Brain microvascular endothelial cell (primary cell): Measurements from ENCODE around the gene CANT1.

Experiments used
- DNase-seq: peaks from one replicate; pipeline ENCODE4 v3.0.0-alpha.2; 2020
- H3K27ac ChIP-seq: fragments of 250-450 bp; sonication (Bioruptor Pico); 2 replicates; pipeline ENCODE4 v1.5.1; 2020; ENCODE audit warnings: mild to moderate bottlenecking, moderate library complexity
- H3K27me3 ChIP-seq: fragments of 250-450 bp; sonication (Bioruptor Pico); replicated peaks from 2 replicates; pipeline ENCODE4 v1.5.1; 2020; ENCODE audit warnings: mild to moderate bottlenecking
- H3K36me3 ChIP-seq: fragments of 250-450 bp; sonication (Bioruptor Pico); replicated peaks from 2 replicates; pipeline ENCODE4 v1.5.1; 2020; ENCODE audit warnings: mild to moderate bottlenecking
- H3K4me3 ChIP-seq: 2 replicates; pipeline ENCODE4 v1.5.1; 2011; ENCODE audit warnings: low read depth, mild to moderate bottlenecking, control low read depth, low read length, moderate library complexity
- in situ Hi-C: cut with HindIII; loops from 2 replicates; pipeline ENCODE4 v1.10.0; 2017; ENCODE audit warnings: low sequenced_read_pairs, low pct_ligation_motif_present
- TF ChIP-seq, protein P1 (sequence below): IDR thresholded peaks from 2 replicates; pipeline ENCODE4 v1.5.1; 2011; ENCODE audit warnings: low read depth, mild to moderate bottlenecking, moderate library complexity, low read length, control low read depth, inconsistent platforms; ENCODE audit errors: missing control alignments

The CANT1 gene

DNA sequence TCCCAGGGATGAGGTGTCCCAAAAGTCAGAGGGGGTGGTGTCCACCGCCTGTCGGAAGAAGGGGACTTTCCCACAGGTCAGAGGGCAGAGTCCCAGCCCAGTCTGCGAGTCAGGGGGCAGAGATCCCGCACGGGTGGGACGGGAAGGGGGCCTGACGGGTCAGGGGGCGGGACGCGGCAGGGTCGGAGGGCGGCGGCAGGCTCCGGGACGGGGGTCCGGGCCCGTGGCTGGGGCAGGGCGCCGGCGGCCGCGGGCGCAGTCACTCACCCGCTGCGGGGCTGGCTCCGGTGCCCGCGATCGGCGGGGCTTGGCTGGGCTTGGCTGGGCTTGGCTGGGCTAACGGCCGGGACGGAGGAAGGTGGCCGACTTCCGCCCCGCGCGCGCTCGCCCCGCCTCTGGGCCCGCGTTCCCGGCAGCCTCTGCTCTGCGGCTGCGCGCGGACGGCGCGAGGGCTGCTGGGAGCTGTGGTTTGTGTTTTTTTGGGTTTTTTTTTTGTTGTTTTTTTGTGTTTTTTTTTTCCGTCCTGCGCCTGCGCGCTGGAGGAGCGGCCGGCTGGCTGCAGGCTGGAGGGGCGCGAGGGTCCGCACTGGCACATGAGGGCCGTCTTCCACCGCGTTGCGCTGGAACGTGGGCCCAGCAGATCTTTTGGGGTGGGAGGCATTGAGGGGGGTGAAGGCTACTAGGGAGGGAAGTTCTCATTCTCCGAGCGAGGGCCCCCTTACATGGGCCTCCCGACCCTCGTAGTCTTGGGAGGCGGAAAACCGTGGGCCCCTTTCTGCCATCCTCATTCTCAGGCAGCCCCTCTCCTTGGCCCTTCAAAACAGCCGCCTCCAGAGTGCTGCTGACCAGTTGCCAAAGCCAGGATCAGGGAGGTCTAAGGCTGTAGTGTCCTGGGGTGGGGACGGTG lies at the start of gene CANT1:
Gene CANT1 (minus strand): TSS at position 368 of the 907 bp plus-strand sequence. CDS start 12,142 bp downstream, outside the sequence.
- peaks cover 4% of the 10 kb centered on the region for H3K36me3 ChIP-seq
- H3K27ac ChIP-seq: peak within 1 kb of the TSS; percentile 66
- H3K4me3 ChIP-seq: peak within 1 kb of the TSS; percentile 92
- in situ Hi-C loops: no loop called here
- no peaks in the 10 kb centered on the region for H3K27me3 ChIP-seq
- peak; percentile 41 for DNase-seq
- TF ChIP-seq, protein P1, sequence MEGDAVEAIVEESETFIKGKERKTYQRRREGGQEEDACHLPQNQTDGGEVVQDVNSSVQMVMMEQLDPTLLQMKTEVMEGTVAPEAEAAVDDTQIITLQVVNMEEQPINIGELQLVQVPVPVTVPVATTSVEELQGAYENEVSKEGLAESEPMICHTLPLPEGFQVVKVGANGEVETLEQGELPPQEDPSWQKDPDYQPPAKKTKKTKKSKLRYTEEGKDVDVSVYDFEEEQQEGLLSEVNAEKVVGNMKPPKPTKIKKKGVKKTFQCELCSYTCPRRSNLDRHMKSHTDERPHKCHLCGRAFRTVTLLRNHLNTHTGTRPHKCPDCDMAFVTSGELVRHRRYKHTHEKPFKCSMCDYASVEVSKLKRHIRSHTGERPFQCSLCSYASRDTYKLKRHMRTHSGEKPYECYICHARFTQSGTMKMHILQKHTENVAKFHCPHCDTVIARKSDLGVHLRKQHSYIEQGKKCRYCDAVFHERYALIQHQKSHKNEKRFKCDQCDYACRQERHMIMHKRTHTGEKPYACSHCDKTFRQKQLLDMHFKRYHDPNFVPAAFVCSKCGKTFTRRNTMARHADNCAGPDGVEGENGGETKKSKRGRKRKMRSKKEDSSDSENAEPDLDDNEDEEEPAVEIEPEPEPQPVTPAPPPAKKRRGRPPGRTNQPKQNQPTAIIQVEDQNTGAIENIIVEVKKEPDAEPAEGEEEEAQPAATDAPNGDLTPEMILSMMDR: no peak

DNA sequence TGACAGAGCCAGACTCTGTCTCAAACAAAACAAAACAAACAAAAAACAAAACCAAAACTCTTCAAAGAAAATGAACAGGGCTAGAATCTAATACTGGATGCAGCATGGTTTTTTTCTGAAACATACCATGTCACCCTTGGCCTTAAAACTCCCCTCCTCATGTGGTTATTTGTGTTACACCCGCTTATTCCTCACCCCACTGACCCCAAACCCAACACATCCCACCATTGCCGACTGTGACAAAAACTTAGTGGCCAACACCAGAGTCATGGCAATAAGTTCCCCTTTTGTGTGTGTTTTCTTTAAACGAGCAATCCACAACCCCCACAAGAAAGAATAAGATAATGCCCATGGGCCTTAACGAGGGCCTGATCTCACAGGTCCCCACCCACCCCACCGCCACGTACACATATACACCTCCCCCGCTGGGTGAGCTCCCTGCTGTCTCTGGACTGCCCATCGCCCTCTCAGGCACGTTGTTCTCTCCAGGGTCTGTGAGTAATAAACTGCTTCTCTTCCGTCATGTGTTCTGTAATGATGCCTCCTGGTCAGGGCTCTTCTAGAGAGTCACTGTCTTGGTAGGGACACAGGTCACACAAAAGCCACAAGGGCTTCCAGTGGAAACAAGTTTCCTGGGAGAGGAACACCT lies 48.3 kb upstream of the CANT1 start:
- Histone ChIP-seq H3K4me3 (no peak overlapping the region), H3K27ac (no peak overlapping the region), H3K27me3 (no peaks in the 10 kb centered on the region), H3K36me3 (no peaks in the 10 kb centered on the region)
- DNase-seq: no peak
- TF ChIP-seq, protein P1: no peak
- in situ Hi-C loops: no loop called here

DNA sequence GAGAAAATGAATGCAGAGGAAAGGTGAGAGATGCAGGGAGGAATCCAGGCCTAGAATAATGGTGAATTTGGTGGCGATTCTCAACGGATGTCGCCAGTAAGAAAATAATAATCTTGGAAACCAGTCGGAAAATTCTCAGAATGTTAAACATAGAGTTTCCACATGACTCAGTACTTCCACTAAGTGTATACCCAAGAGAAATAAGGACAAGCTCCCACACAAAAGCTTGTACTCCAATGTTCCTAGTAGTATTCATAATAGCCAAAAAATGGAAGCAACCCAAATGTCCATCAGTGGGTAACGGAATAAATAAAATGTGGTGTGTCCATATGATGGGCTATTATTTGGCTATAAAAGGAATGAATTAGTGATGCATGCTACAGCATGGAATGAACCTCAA lies 45.6 kb upstream of the CANT1 start:
- Histone ChIP-seq H3K36me3 (no peaks in the 10 kb centered on the region), H3K27me3 (no peaks in the 10 kb centered on the region), H3K27ac (no peak overlapping the region), H3K4me3 (no peak overlapping the region)
- in situ Hi-C loops: no loop called here
- DNase-seq: no peak
- TF ChIP-seq, protein P1: no peak

DNA sequence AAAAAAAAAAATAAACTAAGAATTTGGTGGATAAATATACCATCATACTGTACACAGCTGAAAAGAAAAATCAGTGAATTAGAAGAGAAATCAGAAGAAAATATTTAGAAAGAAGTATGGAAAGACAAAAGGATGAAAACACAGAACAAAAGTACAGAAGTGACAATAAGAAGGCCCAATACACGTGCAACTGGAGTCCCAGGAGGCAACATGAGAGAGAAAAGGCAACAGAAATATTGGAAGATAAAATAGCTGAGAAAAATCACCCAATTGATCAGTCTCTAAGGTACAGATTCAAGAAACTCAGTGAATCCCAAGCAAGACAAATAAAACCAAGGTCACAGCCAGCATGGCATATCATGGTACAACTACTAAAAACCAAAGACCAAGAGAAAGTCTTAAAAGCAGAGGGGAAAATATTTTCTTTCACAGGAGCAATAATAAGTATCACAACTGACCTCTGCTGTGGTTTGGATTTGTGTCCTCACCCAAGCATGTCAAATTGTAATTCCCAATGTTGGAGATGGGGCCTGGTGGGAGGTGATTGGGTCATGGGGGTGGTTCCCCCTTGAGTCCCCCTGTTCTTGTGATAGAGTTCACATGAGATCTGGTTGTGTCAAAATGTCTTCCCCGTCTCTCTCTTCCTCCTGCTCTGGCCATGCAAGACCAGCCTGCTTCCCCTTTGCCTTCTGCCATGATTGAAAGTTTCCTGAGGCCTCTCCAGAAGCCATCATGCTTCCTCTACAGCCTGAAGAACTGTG lies 44.8 kb upstream of the CANT1 start:
- TF ChIP-seq, protein P1: no peak
- DNase-seq: no peak
- Histone ChIP-seq H3K4me3 (no peak overlapping the region), H3K36me3 (no peaks in the 10 kb centered on the region), H3K27ac (no peak overlapping the region), H3K27me3 (no peaks in the 10 kb centered on the region)
- in situ Hi-C loops: no loop called here

DNA sequence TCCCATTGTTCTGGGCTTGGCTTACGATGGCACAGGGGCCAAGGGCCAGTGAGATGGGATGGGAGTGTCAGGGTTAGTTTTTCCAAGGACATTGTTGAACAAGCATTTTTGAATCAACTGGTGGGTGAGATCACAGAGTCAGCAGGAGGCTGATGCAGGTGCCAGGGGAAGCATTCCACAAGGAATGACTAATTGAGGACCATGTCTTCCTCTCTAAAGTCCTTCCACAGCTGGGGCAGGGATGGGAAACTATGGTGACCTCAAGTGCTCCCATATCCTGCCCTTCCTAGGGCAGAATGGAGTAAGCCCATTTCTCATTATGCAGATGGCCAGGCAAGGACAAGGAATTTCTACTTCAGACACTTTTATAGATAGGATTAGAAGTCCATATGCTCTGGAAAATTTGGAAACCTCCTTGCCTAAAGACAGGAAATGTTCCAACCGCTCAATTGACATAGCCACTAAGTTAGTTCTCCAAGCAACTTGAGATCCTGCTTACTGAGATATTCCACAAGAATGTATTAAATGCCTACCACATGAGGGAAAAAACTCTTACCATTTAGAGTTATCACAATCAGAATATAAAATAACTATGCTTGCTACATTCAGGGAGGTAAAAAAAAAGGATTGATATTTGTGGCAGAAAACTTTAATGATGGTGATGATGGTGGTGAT lies 43.8 kb upstream of the CANT1 start:
- in situ Hi-C loops: no loop called here
- H3K36me3 ChIP-seq: no peaks in the 10 kb centered on the region
- no peak overlapping the region for H3K4me3 ChIP-seq
- DNase-seq: no peak
- no peaks in the 10 kb centered on the region for H3K27me3 ChIP-seq
- H3K27ac ChIP-seq: no peak overlapping the region
- TF ChIP-seq, protein P1: no peak
